Uterus (tissue), 2 donors: Measurements from ENCODE around the gene AMBRA1.
A peak's percentile ranks its signal among the peaks of the same experiment; 100 is the strongest.

Experiments used
- CTCF ChIP-seq, 4 experiments: fragments of 200-600 bp in 2 of 4; fragments of 450-650 bp in 2 of 4; sonication (generic) in 2 of 4; IDR thresholded peaks; one replicate each; pipeline ENCODE4 v1.5.1; 2016 to 2019; ENCODE audit warnings: antibody characterized with exemption in 4 of 4, mild to moderate bottlenecking in 2 of 4, moderate library complexity in 1 of 4
- POLR2A ChIP-seq, 2 donors: fragments of 450-650 bp; IDR thresholded peaks; one replicate each; pipeline ENCODE4 v1.6.1; 2016; ENCODE audit warnings: antibody characterized with exemption in 2 of 2, mild to moderate bottlenecking in 1 of 2, moderate library complexity in 1 of 2

GRCh38 chr11:46391578-46392420 is 202.0 kb downstream of the AMBRA1 start, which contains the start of gene CHRM4:
- TF ChIP-seq POLR2A (IDR thresholded peaks at IDR 0.05) (no peak), CTCF (IDR thresholded peaks at IDR 0.05) (peak in 1 of 4 experiments; percentile 19)
